Peyer's patch (tissue), 4 donors: Measurements from ENCODE around the gene SERPINB5. TPM values are rescaled to one million over a fixed set of nuclear protein-coding genes. Genes with fewer than 3 reads are reported as not detected.
A peak's percentile ranks its signal among the peaks of the same experiment; 100 is the strongest.

Source experiments
- DNase-seq, 3 donors: peaks; one replicate each; pipeline ENCODE4 v3.0.0-alpha.2; 2017 to 2019
- H3K27ac ChIP-seq, 4 donors: fragments of 200-600 bp; sonication (generic); one replicate each; pipeline ENCODE4 v1.5.1; 2016 to 2019
- H3K27me3 ChIP-seq, 2 donors: fragments of 200-600 bp; sonication (generic); one replicate each; pipeline ENCODE4 v1.5.1; 2019
- H3K36me3 ChIP-seq, 3 donors: fragments of 200-600 bp; sonication (generic); one replicate each; pipeline ENCODE4 v1.5.1; 2016 to 2019
- H3K4me1 ChIP-seq, 4 donors: fragments of 200-600 bp; sonication (generic); one replicate each; pipeline ENCODE4 v1.5.1; 2016 to 2019
- H3K4me3 ChIP-seq, 4 donors: fragments of 200-600 bp; sonication (generic); 1 replicate in 3 of 4; 2 replicates in 1 of 4; pipeline ENCODE4 v1.5.1; 2016 to 2019; ENCODE audit warnings: mild to moderate bottlenecking in 1 of 4
- H3K9me3 ChIP-seq, 4 donors: fragments of 200-600 bp; sonication (generic); one replicate each; pipeline ENCODE4 v1.5.1; 2016 to 2019; ENCODE audit warnings: mild to moderate bottlenecking in 1 of 4
- POLR2A ChIP-seq, 2 donors: fragments of 450-650 bp; IDR thresholded peaks; one replicate each; pipeline ENCODE4 v1.5.1; 2017; ENCODE audit warnings: antibody characterized with exemption in 2 of 2, mild to moderate bottlenecking in 2 of 2, moderate library complexity in 2 of 2
- total RNA-seq, 4 donors: library from RNA; depleted of rRNA; stranded (reverse); fragments of >200 nt; gene quantifications; one replicate each; pipeline ENCODE4 v1.1.0, GENCODE V29; 2016
- TF ChIP-seq, protein P1 (sequence below), 6 experiments: fragments of 450-650 bp in 4 of 6; fragments of 200-600 bp in 2 of 6; sonication (generic) in 1 of 6; IDR thresholded peaks; one replicate each; pipeline ENCODE4 v1.5.1; 2017 to 2019; ENCODE audit warnings: antibody characterized with exemption in 6 of 6, mild to moderate bottlenecking in 3 of 6, moderate library complexity in 1 of 6

Gene SERPINB5
- total RNA-seq, 4 donors from 2014 or later = 5.2 to 26.1 (median 14.7) TPM

- H3K4me3 ChIP-seq = no peak overlapping the region
- H3K4me1 ChIP-seq = no peaks in the 10 kb centered on the region
- no peaks in the 10 kb centered on the region for H3K27me3 ChIP-seq
- TF ChIP-seq, protein P1, sequence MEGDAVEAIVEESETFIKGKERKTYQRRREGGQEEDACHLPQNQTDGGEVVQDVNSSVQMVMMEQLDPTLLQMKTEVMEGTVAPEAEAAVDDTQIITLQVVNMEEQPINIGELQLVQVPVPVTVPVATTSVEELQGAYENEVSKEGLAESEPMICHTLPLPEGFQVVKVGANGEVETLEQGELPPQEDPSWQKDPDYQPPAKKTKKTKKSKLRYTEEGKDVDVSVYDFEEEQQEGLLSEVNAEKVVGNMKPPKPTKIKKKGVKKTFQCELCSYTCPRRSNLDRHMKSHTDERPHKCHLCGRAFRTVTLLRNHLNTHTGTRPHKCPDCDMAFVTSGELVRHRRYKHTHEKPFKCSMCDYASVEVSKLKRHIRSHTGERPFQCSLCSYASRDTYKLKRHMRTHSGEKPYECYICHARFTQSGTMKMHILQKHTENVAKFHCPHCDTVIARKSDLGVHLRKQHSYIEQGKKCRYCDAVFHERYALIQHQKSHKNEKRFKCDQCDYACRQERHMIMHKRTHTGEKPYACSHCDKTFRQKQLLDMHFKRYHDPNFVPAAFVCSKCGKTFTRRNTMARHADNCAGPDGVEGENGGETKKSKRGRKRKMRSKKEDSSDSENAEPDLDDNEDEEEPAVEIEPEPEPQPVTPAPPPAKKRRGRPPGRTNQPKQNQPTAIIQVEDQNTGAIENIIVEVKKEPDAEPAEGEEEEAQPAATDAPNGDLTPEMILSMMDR (IDR thresholded peaks at IDR 0.05) = peak in 3 of 6 experiments; percentile 16 to 25 (median 21)
- no peak for TF ChIP-seq POLR2A (IDR thresholded peaks at IDR 0.05)
- no peaks in the 10 kb centered on the region for H3K36me3 ChIP-seq
- no peak for DNase-seq
- no peak overlapping the region for H3K27ac ChIP-seq
- H3K9me3 ChIP-seq = no peaks in the 10 kb centered on the region
These were observed 34.5 kb downstream of the SERPINB5 start for GRCh38 chr18:63511285-63511684.

- Histone ChIP-seq H3K9me3 (no peaks in the 10 kb centered on the region), H3K27ac (no peak overlapping the region), H3K4me3 (no peak overlapping the region), H3K27me3 (no peaks in the 10 kb centered on the region), H3K36me3 (no peaks in the 10 kb centered on the region), H3K4me1 (no peaks in the 10 kb centered on the region)
- TF ChIP-seq, protein P1 (IDR thresholded peaks at IDR 0.05) = no peak
- TF ChIP-seq POLR2A (IDR thresholded peaks at IDR 0.05) = no peak
- no peak for DNase-seq
These were observed 37.6 kb downstream of the SERPINB5 start for GRCh38 chr18:63514326-63514725.

GRCh38 chr18:63514888-63515678 is 38.3 kb downstream of the SERPINB5 start:
- no peak for DNase-seq
- H3K27me3 ChIP-seq = no peaks in the 10 kb centered on the region
- no peaks in the 10 kb centered on the region for H3K36me3 ChIP-seq
- no peak overlapping the region for H3K4me3 ChIP-seq
- H3K4me1 ChIP-seq = no peaks in the 10 kb centered on the region
- TF ChIP-seq, protein P1 (IDR thresholded peaks at IDR 0.05) = no peak
- TF ChIP-seq POLR2A (IDR thresholded peaks at IDR 0.05) = no peak
- no peaks in the 10 kb centered on the region for H3K9me3 ChIP-seq
- no peak overlapping the region for H3K27ac ChIP-seq

- TF ChIP-seq POLR2A (IDR thresholded peaks at IDR 0.05) = no peak
- TF ChIP-seq, protein P1 (IDR thresholded peaks at IDR 0.05) = no peak
- H3K36me3 ChIP-seq = no peaks in the 10 kb centered on the region
- no peaks in the 10 kb centered on the region for H3K27me3 ChIP-seq
- no peak overlapping the region for H3K27ac ChIP-seq
- no peaks in the 10 kb centered on the region for H3K4me1 ChIP-seq
- H3K9me3 ChIP-seq = no peaks in the 10 kb centered on the region
- no peak for DNase-seq
- H3K4me3 ChIP-seq = no peak overlapping the region
These were observed 39.0 kb downstream of the SERPINB5 start for GRCh38 chr18:63515801-63516200.

DNA sequence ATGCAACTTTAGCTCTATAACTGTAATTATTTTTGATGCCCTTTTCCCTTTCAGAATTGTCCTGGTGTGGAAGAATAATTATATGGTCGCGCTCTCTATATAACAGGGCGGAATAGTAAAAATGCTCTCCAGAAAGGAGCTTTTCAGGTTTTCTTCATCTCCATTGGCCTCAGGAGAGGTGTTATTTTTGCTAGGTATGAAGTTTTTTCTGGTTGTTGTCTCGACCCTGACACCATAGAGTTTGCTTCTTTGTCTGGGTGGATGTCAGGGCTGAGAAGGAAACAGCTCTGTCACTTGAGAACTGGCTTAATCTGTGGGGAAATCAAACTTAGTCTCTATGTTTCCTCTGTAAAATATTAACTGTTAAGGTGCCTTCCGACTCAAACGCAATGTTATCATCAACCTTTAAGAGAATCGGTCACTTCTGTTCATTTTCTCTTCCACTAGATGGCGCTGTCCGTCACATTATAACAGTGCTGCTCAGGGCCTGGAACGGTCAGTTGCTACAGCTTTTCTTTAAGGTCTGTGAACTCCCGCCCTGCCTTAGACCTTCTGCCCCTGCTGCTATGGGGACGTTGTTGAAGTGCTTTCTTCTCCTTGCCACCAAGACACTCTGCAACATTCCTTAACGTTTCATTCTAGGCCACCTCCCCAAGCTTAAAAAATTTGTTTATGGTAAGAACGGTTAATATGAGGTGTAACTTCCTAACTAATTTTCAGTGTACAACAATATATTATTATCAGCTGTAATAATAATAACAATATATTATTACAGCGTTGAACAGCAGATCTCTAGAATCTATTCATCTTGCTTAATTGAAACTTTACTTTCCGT is 41.6 kb downstream of the SERPINB5 start:
- DNase-seq = peak in 2 of 3 donors; percentile 46 to 81
- H3K36me3 ChIP-seq = no peaks in the 10 kb centered on the region
- H3K4me1 ChIP-seq = no peaks in the 10 kb centered on the region
- no peaks in the 10 kb centered on the region for H3K9me3 ChIP-seq
- no peak for TF ChIP-seq POLR2A (IDR thresholded peaks at IDR 0.05)
- TF ChIP-seq, protein P1 (IDR thresholded peaks at IDR 0.05) = peak; percentile 53 to 81 (median 80)
- no peak overlapping the region for H3K4me3 ChIP-seq
- H3K27ac ChIP-seq = no peak overlapping the region
- no peaks in the 10 kb centered on the region for H3K27me3 ChIP-seq
